Neutrophil (primary cell): Measurements from ENCODE around the gene TAF1.

Experiments
- H3K27ac ChIP-seq: fragments of 200-600 bp; sonication (generic); 2 replicates; pipeline ENCODE4 v1.5.1; 2016; ENCODE audit warnings: mild to moderate bottlenecking, moderate library complexity
- H3K27me3 ChIP-seq: fragments of 200-600 bp; sonication (generic); 2 replicates; pipeline ENCODE4 v1.6.0; 2016; ENCODE audit warnings: mild to moderate bottlenecking
- H3K36me3 ChIP-seq: fragments of 200-600 bp; sonication (generic); 2 replicates; pipeline ENCODE4 v1.5.1; 2017
- H3K4me1 ChIP-seq, 2 experiments: fragments of 200-600 bp in 1 of 2; sonication (generic) in 1 of 2; 1 replicate in 1 of 2; 2 replicates in 1 of 2; pipeline versions ENCODE4 v1.5.1 to v1.6.1; 2013 to 2016; ENCODE audit warnings: low read depth in 1 of 2, low read length in 1 of 2, mild to moderate bottlenecking in 1 of 2, moderate library complexity in 1 of 2; ENCODE audit not compliant: control insufficient read depth in 1 of 2, insufficient read depth in 1 of 2
- H3K4me3 ChIP-seq, 2 experiments: fragments of 200-600 bp in 1 of 2; sonication (generic) in 1 of 2; 1 replicate in 1 of 2; 2 replicates in 1 of 2; pipeline ENCODE4 v1.5.1; 2013 to 2016; ENCODE audit warnings: low read depth in 1 of 2, low read length in 1 of 2, mild to moderate bottlenecking in 1 of 2, moderate library complexity in 1 of 2
- H3K9me3 ChIP-seq: fragments of 200-600 bp; sonication (generic); 2 replicates; pipeline ENCODE4 v1.5.1; 2016
- CTCF ChIP-seq: fragments of 200-600 bp; sonication (generic); IDR thresholded peaks from 2 replicates; pipeline ENCODE4 v1.5.1; 2016; ENCODE audit warnings: antibody characterized with exemption

The TAF1 gene

GRCh38 chrX:71364221-71364620 lies 1.9 kb upstream of the TAF1 start:
- H3K4me1 ChIP-seq, result peaks cover 12 to 17% of the 10 kb centered on the region in 2 experiments

GRCh38 chrX:71365356-71365874 lies 742 bp upstream of the TAF1 start:
- Histone ChIP-seq H3K9me3 (no peaks in the 10 kb centered on the region), H3K4me1 (peaks cover 12 to 17% of the 10 kb centered on the region in 2 experiments), H3K36me3 (peaks cover 4% of the 10 kb centered on the region), H3K27ac (peak overlapping the region; percentile 94), H3K4me3 (peak overlapping the region; percentile 62 to 67), H3K27me3 (no peaks in the 10 kb centered on the region)
- no peak for TF ChIP-seq CTCF

More at GRCh38 chrX:71364221-71364620, 1.9 kb upstream of the TAF1 start:
- H3K27me3 ChIP-seq, result no peaks in the 10 kb centered on the region
- H3K4me3 ChIP-seq, result no peak overlapping the region
- H3K36me3 ChIP-seq, result no peaks in the 10 kb centered on the region
- H3K9me3 ChIP-seq, result no peaks in the 10 kb centered on the region
- no peak overlapping the region for H3K27ac ChIP-seq
- TF ChIP-seq CTCF, result no peak

- Histone ChIP-seq H3K27me3 (no peaks in the 10 kb centered on the region), H3K4me1 (peaks cover 12 to 17% of the 10 kb centered on the region in 2 experiments), H3K36me3 (peaks cover 8% of the 10 kb centered on the region), H3K9me3 (no peaks in the 10 kb centered on the region), H3K4me3 (peak overlapping the region; percentile 67 to 88), H3K27ac (peak overlapping the region; percentile 94)
- no peak for TF ChIP-seq CTCF
Measured at GRCh38 chrX:71366674-71367256, 608 bp downstream of the TAF1 start.

GRCh38 chrX:71367396-71367795 lies 1.2 kb downstream of the TAF1 start:
- H3K4me3 ChIP-seq, result peak overlapping the region; percentile 67 to 88
- no peaks in the 10 kb centered on the region for H3K9me3 ChIP-seq
- H3K27me3 ChIP-seq, result no peaks in the 10 kb centered on the region
- TF ChIP-seq CTCF, result no peak
- peaks cover 12 to 17% of the 10 kb centered on the region in 2 experiments for H3K4me1 ChIP-seq
- H3K27ac ChIP-seq, result peak overlapping the region; percentile 94
- peaks cover 8% of the 10 kb centered on the region for H3K36me3 ChIP-seq

- TF ChIP-seq CTCF, result no peak
- Histone ChIP-seq H3K4me1 (peaks cover 7 to 9% of the 10 kb centered on the region in 2 experiments), H3K4me3 (no peak overlapping the region), H3K9me3 (no peaks in the 10 kb centered on the region), H3K27me3 (no peaks in the 10 kb centered on the region), H3K36me3 (peaks cover 41% of the 10 kb centered on the region), H3K27ac (no peak overlapping the region)
Measured at GRCh38 chrX:71372388-71372787, 6.2 kb downstream of the TAF1 start.
